GM12878 (cell line): ENCODE results near the gene ZDHHC3.

Experiments
- ATF3 ChIP-seq: IDR thresholded peaks from 2 replicates; pipeline ENCODE4 v1.6.1; 2011; ENCODE audit warnings: low read depth, mild to moderate bottlenecking, low read length, moderate library complexity, borderline replicate concordance; ENCODE audit errors: extremely low read depth
- BHLHE40 ChIP-seq, 2 experiments: fragments of 450-650 bp in 1 of 2; IDR thresholded peaks; 2 replicates each; pipeline ENCODE4 v1.6.1; 2011 to 2017; ENCODE audit warnings: low read depth in 2 of 2, borderline replicate concordance in 1 of 2, improper control_type of control experiment in 1 of 2, low read length in 1 of 2, mild to moderate bottlenecking in 1 of 2
- BMI1 ChIP-seq: fragments of 450-650 bp; IDR thresholded peaks from 2 replicates; pipeline ENCODE4 v1.6.1; 2016; ENCODE audit warnings: mild to moderate bottlenecking, moderate library complexity, borderline replicate concordance
- CREB1 ChIP-seq: IDR thresholded peaks from 2 replicates; pipeline ENCODE4 v1.6.1; 2012; ENCODE audit warnings: low read depth, mild to moderate bottlenecking, inconsistent platforms
- CTCF ChIP-seq, 3 experiments: IDR thresholded peaks in 2 of 3; conservative IDR thresholded peaks in 1 of 3; 2 replicates each; pipeline ENCODE4 v1.5.1; 2011; ENCODE audit warnings: low read depth in 3 of 3, low read length in 3 of 3, mild to moderate bottlenecking in 3 of 3, control low read depth in 2 of 3, moderate library complexity in 2 of 3, inconsistent platforms in 1 of 3, mixed read lengths in 1 of 3; ENCODE audit not compliant: control insufficient read depth in 2 of 3, insufficient read depth in 1 of 3; ENCODE audit errors: extremely low read depth in 1 of 3
- REST ChIP-seq: IDR thresholded peaks from 2 replicates; pipeline ENCODE4 v1.6.1; 2012; ENCODE audit warnings: mild to moderate bottlenecking, low read depth, low read length
- TAF1 ChIP-seq: IDR thresholded peaks from 2 replicates; pipeline ENCODE4 v1.6.1; 2011; ENCODE audit warnings: mild to moderate bottlenecking, low read depth, low read length, borderline replicate concordance

- TF ChIP-seq BHLHE40 (IDR thresholded peaks at IDR 0.05; ENCODE audit: borderline replicate concordance in 1 of 2, low read depth in 2 of 2, low read length in 1 of 2) = no peak
- TF ChIP-seq CREB1 = no peak
- TF ChIP-seq CTCF (IDR thresholded peaks at IDR 0.05 in 2 of 3, conservative IDR thresholded peaks at IDR 0.05 in 1 of 3; ENCODE audit: control insufficient read depth in 2 of 3, extremely low read depth in 1 of 3, insufficient read depth in 1 of 3, low read depth in 3 of 3, low read length in 3 of 3) = no peak
- no peak for TF ChIP-seq TAF1
- no peak for TF ChIP-seq BMI1
- TF ChIP-seq ATF3 = no peak
- TF ChIP-seq REST = no peak
Observed at GRCh38 chr3:45000823-45001222, 24.8 kb upstream of the ZDHHC3 start.
